HAP-1 (cell line): ENCODE measurements around the gene CUL3.

Experiments
- DNase-seq, 2 experiments: peaks; one replicate each; pipeline ENCODE4 v3.0.0-alpha.2; 2016 to 2020; ENCODE audit warnings: low spot score in 2 of 2
- H3K27me3 ChIP-seq: fragments of 250-450 bp; sonication (Bioruptor Pico); 2 replicates; pipeline ENCODE4 v1.5.1; 2020; ENCODE audit warnings: low read depth, mild to moderate bottlenecking, moderate library complexity
- H3K36me3 ChIP-seq: fragments of 250-450 bp; sonication (Bioruptor Pico); replicated peaks from 2 replicates; pipeline ENCODE4 v1.5.1; 2020; ENCODE audit warnings: mild to moderate bottlenecking
- H3K4me1 ChIP-seq: fragments of 250-450 bp; sonication (Bioruptor Pico); 2 replicates; pipeline ENCODE4 v1.5.1; 2020; ENCODE audit warnings: mild to moderate bottlenecking
- H3K4me3 ChIP-seq: fragments of 250-450 bp; sonication (Bioruptor Pico); 2 replicates; pipeline ENCODE4 v1.5.1; 2020; ENCODE audit warnings: mild to moderate bottlenecking, moderate library complexity
- H3K9me3 ChIP-seq: fragments of 250-450 bp; sonication (Bioruptor Pico); 2 replicates; pipeline ENCODE4 v1.5.1; 2020; ENCODE audit warnings: mild to moderate bottlenecking, moderate library complexity
- in situ Hi-C: fragments of 300-500 bp; cut with MboI; formaldehyde crosslinking; loops from 3 replicates; pipeline ENCODE4 v1.14.3; 2020; ENCODE audit warnings: low sequenced_read_pairs, inconsistent platforms, mixed read lengths

Gene CUL3

DNA sequence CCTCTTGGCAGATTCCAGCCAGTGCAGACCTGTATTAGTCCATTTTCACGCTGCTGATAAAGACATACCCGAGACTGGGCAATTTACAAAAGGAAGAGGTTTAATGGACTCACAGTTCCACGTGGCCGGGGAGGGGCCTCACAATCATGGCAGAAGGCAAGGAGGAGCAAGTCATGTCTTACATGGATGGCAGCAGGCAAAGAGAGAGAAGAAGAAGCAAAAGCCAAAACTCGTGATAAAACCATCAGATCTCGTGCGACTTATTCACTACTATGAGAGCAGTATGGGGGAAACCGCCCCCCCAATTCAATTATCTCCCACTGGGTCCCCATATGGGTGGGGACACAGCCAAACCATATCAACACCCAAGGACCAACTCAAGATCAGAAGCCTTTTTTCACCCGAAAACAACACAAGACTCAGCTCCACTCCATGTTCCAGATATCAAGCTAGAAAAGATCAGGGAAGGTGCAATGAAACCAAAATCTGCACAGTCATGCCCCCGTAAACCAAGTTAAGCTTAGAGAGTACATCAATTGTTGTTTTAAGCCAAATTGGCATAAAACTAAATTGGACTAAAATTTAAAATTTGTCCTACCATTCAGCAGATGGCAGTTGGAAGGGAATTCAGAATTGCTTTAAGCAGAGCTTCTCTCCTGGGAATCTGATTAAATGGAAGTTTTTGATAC, 127.6 kb downstream of the CUL3 start:
- no peak for DNase-seq

DNA sequence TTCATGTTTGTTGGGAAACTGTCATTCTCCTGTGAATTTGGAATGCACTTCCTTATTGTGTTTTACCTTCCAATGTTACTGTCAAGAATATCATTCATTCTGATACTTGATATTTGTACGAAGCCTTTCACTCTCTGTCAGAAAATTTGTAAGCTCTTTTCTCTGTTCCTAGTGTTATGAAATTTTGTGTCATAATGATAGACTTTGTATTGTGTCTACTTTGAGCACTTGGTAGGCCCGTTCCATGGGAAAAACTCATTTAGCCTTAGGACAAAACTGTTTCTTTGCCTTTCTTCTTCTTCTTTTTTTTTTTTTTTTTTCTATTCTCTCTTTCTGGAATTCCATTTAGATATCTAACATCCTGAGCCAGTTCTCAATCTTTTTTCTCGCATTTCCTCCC, 131.3 kb downstream of the CUL3 start:
- Histone ChIP-seq H3K9me3 (no peaks in the 10 kb centered on the region), H3K36me3 (no peaks in the 10 kb centered on the region), H3K4me3 (no peak overlapping the region), H3K27me3 (no peaks in the 10 kb centered on the region), H3K4me1 (peaks cover 8% of the 10 kb centered on the region)
- in situ Hi-C loops = no loop called here
- DNase-seq = no peak

More for the DNA sequence above, 127.6 kb downstream of the CUL3 start:
- Histone ChIP-seq H3K36me3 (no peaks in the 10 kb centered on the region), H3K4me3 (no peak overlapping the region), H3K4me1 (peaks cover 8% of the 10 kb centered on the region), H3K27me3 (no peaks in the 10 kb centered on the region), H3K9me3 (no peaks in the 10 kb centered on the region)
- in situ Hi-C loops = no loop called here

DNA sequence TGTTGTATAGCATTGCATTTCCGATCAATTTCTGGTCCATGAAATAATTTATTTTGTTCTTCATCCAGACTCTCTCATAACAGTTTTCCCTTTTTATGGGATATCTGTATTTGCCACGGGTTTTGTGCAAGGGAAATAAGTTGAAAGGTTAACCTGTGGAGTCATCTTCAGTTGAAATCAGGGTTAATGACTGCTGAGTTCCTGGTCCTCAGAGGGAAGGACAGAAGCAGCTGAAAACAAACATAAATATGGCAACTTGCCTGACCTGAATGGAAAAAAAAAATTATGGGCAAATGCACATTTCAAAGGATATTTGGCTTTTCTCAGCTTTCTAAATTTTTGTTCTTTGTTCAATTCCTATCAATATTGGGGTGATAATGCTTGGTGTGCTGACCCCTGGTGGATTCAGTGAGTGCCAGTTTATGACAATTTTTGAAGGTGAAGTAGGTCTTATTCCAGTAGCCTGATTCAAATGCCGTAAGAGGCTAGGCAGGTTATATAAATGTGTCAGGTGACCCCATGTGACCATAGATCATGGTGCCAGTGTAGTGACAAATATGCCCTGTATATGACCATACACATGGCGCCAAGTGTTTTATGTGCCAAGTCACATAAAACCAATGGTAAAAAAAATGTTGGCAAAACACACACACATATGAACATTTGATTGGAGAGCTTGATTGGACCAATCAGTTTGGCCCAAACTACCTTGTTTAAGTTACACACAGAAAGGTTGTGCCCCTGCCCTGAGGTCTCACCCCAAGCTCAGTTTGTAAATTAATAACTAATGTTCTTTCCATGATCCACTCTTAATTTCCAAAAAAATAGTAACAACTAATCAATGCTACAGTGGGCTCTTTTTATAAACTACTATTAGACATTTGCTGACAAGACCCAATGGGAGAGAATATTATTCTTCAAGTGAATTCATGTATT, 135.7 kb downstream of the CUL3 start:
- Histone ChIP-seq H3K36me3 (no peaks in the 10 kb centered on the region), H3K4me1 (no peaks in the 10 kb centered on the region), H3K9me3 (no peaks in the 10 kb centered on the region), H3K4me3 (no peak overlapping the region), H3K27me3 (no peaks in the 10 kb centered on the region)
- in situ Hi-C loops = no loop called here
- DNase-seq = peak; percentile 21

DNA sequence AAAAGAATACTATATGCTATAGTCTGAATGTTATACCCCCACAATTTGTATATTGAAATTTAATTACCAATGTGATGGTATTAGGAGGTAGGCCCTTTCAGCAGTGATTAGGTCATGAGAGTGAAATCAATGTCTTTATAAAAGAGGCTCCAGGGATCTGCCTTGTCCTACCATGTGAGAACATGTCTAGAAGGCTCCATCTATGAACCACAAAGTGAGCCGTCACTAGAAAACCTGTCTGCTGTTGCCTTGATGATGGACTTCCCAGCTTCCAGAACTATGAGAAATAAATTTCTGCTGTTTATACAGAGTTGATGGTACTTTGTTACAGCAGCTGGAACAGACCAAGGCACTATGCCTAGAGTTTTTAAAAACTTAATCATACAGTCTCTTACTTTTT, 136.9 kb downstream of the CUL3 start:
- no peak for DNase-seq
- in situ Hi-C loops = no loop called here
- H3K4me1 ChIP-seq = no peaks in the 10 kb centered on the region
- no peaks in the 10 kb centered on the region for H3K27me3 ChIP-seq
- no peaks in the 10 kb centered on the region for H3K9me3 ChIP-seq
- H3K4me3 ChIP-seq = no peak overlapping the region
- no peaks in the 10 kb centered on the region for H3K36me3 ChIP-seq

DNA sequence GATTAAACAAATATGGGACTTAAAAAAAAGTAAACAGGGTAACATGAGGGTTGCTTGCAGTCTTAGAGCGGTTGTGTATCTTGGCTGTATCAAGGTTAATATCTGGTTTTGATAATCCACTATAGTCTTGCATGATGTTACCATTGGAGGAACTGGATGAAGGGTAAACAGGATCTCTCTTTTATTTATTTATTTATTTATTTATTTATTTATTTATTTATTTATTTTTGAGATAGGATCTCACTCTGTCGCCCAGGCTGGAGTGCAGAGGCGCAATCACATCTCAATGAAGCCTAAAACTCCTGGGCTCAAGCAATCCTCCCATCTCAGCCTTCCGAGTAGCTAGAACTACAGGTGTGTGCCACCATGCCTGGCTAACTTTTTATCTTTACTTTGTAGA, 140.4 kb downstream of the CUL3 start:
- no peaks in the 10 kb centered on the region for H3K4me1 ChIP-seq
- in situ Hi-C loops = no loop called here
- H3K27me3 ChIP-seq = no peaks in the 10 kb centered on the region
- H3K9me3 ChIP-seq = no peaks in the 10 kb centered on the region
- H3K36me3 ChIP-seq = no peaks in the 10 kb centered on the region
- H3K4me3 ChIP-seq = no peak overlapping the region
- DNase-seq = no peak

DNA sequence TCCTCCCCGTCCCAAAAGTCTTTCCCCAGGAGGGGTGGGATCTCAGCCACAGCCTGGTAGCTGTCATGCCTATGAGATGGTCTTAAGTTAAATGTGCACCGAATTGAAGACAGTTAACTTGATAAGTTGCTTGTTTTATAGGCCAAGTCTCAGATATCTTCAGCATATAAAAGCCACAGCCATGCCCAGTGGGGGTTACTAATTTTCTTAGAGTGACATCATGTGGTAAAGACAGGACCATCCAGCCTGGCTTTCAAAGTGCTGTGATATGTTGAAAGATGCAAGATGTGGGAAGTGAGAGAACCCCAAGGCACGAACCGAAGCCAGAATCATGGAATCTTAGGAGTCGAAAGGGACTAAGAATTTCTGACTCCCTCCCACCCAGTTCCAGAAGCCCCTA, 141.1 kb downstream of the CUL3 start:
- in situ Hi-C loops = no loop called here
- no peak overlapping the region for H3K4me3 ChIP-seq

DNA sequence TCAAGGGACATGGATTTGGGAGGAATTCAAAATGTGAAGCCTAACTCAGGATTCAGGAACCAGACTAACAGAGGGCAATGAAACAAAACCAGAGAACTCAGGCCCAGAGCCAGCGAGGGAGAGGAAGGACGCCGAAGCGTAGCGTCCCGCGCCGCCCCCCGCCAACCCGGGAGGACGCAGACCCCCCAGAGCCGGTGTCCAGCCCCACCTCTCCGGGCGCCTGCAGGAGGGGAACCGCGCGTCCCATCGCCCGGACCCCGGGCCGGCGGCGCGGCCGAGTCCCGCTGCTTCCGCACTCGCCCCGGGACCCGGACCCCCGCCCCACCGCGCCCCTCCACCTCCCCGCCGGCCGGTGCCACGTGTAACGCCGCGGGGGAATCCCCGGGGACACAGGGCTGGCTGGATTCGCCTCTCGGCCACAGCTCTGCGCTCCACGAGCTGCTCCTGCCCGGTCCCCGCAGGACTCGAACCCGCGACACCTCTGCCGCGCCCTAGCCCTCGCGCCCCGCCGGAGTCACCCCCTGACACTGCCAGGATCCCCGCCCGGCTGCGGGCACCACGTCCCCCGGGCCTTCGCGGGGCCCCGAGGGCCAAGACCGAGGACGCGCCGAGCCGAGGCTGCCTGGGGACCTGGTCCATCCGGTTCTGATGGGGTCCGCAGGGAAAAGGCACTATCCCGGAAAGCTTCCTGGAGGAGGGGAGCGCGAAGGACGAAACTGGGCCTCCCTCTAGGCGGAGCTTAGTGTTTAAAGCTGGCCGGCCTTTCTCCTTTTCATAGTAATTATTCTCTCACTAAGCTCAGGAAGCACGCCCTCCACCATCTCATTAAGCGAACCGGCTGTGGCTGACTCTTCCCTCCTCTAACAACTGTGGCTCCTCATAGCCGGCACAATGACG, 142.8 kb downstream of the CUL3 start:
- Histone ChIP-seq H3K9me3 (no peaks in the 10 kb centered on the region), H3K36me3 (no peaks in the 10 kb centered on the region), H3K4me1 (no peaks in the 10 kb centered on the region), H3K4me3 (no peak overlapping the region), H3K27me3 (no peaks in the 10 kb centered on the region)
- in situ Hi-C loops = no loop called here
- DNase-seq = no peak

More for the DNA sequence above, 141.1 kb downstream of the CUL3 start:
- Histone ChIP-seq H3K36me3 (no peaks in the 10 kb centered on the region), H3K27me3 (no peaks in the 10 kb centered on the region), H3K9me3 (no peaks in the 10 kb centered on the region), H3K4me1 (no peaks in the 10 kb centered on the region)
- DNase-seq = no peak

DNA sequence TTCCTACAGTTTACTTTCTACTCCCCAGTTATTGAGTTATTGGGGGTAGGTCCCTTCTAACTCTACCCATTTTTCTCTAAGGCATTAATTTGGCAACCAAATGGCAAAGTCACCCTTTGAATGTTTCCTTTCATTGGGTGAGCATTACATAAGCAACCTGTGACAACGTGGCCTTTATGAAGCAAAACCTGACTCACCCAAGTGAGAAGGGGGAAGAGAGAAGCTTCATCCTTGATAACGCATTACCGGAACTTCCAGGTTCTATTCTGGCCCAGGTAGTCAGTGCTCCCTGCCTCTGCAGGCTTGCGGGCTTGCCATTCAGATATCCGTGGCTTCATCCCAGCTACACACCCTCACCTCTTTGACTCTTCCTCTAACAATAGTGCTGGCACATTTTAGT, 144.2 kb downstream of the CUL3 start:
- no peaks in the 10 kb centered on the region for H3K4me1 ChIP-seq
- H3K9me3 ChIP-seq = no peaks in the 10 kb centered on the region
- no peak overlapping the region for H3K4me3 ChIP-seq
- no peaks in the 10 kb centered on the region for H3K27me3 ChIP-seq
- no peak for DNase-seq
- in situ Hi-C loops = no loop called here
- H3K36me3 ChIP-seq = no peaks in the 10 kb centered on the region

DNA sequence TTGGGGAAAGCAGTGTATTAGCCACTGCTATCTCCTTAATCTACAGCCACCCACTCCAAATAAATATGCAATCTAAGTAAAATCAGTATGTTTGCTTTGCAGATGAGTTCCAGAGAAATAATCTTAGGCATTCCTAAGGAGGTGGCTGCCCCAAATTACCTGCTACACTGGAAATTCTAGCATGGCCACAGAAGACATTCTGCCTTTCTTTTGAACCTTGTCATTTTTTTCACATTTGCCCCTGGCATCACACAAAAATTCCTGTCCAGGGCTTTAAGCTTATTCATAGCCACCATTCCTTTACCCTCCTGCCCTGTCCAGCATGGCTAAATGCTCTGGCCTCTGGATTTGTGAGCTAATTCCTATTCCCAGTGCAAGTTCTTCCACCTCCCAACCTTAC, 146.4 kb downstream of the CUL3 start:
- DNase-seq = no peak
- peaks cover under 1% of the 10 kb centered on the region; the same call in 1 of the 2 replicates for H3K4me1 ChIP-seq
- in situ Hi-C loops = no loop called here
- H3K36me3 ChIP-seq = no peaks in the 10 kb centered on the region
- no peaks in the 10 kb centered on the region for H3K9me3 ChIP-seq
- no peaks in the 10 kb centered on the region for H3K27me3 ChIP-seq
- H3K4me3 ChIP-seq = no peak overlapping the region

DNA sequence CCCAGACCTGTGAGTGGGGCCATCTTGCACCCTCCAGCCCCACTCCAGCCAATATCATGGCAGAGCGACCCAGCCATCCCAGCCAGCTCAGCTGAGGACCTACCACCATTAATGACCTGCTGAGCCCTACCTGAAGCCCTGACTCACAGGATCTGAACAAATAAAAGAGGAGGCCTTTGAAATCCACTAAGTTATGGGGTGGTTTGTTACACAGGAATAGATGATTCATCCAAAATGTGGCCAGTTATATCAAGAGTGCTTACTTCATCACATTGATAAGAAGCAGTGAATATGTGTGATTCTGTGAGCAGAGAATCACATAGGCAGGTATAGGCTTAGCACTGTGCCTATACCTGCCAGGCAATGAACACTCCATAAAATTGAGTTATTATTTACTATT, 148.5 kb downstream of the CUL3 start:
- in situ Hi-C loops = no loop called here
- DNase-seq = no peak
- Histone ChIP-seq H3K4me1 (peaks cover 2% of the 10 kb centered on the region; the same call in 1 of the 2 replicates), H3K27me3 (no peaks in the 10 kb centered on the region), H3K36me3 (no peaks in the 10 kb centered on the region), H3K9me3 (no peaks in the 10 kb centered on the region), H3K4me3 (no peak overlapping the region)

DNA sequence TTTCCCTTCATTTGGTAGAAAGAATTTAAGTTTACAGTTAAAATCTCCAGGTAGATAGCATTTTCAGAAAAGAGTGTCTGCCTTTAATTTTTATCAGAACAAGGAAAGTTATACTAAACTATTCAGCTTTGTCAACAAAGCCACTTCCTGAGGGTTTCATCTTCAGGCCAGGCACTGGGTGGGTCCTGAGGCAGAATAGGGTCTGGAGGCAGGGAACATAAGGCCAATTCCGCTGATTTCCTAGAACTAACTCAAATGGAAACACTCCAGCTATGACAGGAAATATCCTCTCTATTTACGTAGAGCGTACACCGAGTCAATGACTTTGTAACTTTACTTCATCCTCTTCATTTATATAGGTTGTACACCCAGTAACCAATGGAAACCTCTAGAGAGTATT, 150.5 kb downstream of the CUL3 start:
- Histone ChIP-seq H3K4me3 (no peak overlapping the region), H3K36me3 (no peaks in the 10 kb centered on the region), H3K27me3 (no peaks in the 10 kb centered on the region), H3K9me3 (no peaks in the 10 kb centered on the region), H3K4me1 (peaks cover 2% of the 10 kb centered on the region; the same call in 1 of the 2 replicates)
- in situ Hi-C loops = no loop called here
- no peak for DNase-seq

DNA sequence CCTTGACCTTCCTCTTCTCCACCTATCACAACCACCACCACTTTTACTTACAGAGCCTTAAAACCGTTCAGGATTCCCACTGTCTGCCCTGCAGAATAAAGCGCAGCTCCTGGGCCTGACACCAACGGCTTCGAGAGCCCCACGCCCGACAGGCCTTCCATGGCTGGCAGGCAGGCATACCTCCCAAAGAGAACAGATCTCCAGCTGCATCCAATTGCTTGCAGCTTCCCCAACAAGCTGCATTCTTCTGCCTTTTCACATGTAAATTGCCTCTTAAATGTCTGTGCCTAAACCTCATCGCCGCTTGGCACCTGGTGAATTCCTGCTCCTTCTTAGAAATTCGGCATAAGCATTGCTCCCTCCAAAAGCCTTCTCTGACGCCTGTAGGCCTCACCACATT, 151.7 kb downstream of the CUL3 start:
- peaks cover 2% of the 10 kb centered on the region; the same call in 1 of the 2 replicates for H3K4me1 ChIP-seq
- no peaks in the 10 kb centered on the region for H3K36me3 ChIP-seq
- peak; percentile 47 to 54 for DNase-seq
- H3K27me3 ChIP-seq = no peaks in the 10 kb centered on the region
- no peak overlapping the region for H3K4me3 ChIP-seq
- no peaks in the 10 kb centered on the region for H3K9me3 ChIP-seq
- in situ Hi-C loops = no loop called here

DNA sequence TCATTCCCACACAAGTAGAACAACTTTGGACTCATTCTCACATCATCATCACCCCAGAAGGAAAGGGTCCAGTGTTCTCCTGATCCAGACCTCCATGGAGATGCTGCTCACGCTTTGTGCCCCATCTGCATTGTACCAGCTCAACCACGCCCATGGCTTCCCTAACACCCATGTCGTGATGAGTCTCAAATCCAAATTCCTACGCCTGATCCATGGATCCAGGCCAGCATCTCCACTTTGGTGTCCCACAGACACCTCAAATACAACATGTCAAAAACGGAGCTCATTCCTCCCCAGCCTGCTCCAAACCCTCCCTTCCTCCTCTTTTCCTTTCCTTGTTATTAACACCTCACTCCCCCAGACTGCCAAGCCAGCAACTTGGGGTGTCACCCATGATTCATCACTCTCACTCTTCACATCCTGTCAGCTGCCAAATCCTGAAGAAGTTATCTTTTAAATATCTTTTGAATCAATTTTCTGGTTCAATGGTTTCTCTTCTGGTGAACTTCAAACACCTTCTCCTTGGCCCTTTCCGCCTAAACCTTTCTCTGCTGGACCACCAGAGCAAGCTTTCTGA, 153.1 kb downstream of the CUL3 start:
- in situ Hi-C loops = no loop called here
- no peak for DNase-seq
- Histone ChIP-seq H3K9me3 (no peaks in the 10 kb centered on the region), H3K36me3 (no peaks in the 10 kb centered on the region), H3K4me1 (peaks cover 2% of the 10 kb centered on the region; the same call in 1 of the 2 replicates), H3K27me3 (no peaks in the 10 kb centered on the region), H3K4me3 (no peak overlapping the region)
